Hepatocyte (in vitro differentiated cells): ENCODE measurements around the gene AHSP. TPM values are rescaled to one million over a fixed set of nuclear protein-coding genes. Genes with fewer than 3 reads are reported as not detected.
"Not testable (repeated sequence)": the region's sequence is repeated elsewhere in the genome, so short reads cannot be mapped to it uniquely, and the experiment has no call there.

ENCODE experiments used
- DNase-seq: peaks from one replicate; pipeline ENCODE4 v3.0.0-alpha.2; 2016; ENCODE audit warnings: low spot score
- H2AFZ ChIP-seq: fragments of 200-600 bp; sonication (generic); 2 replicates; pipeline ENCODE4 v1.6.0; 2016; ENCODE audit warnings: antibody characterized with exemption, mild to moderate bottlenecking
- H3K27ac ChIP-seq: fragments of 200-600 bp; sonication (generic); 2 replicates; pipeline ENCODE4 v1.5.1; 2016; ENCODE audit warnings: mild to moderate bottlenecking
- H3K27me3 ChIP-seq: fragments of 200-600 bp; sonication (generic); 2 replicates; pipeline ENCODE4 v1.6.1; 2016
- H3K36me3 ChIP-seq: fragments of 200-600 bp; sonication (generic); replicated peaks from 2 replicates; pipeline ENCODE4 v1.5.1; 2016; ENCODE audit warnings: low read depth; ENCODE audit not compliant: insufficient read depth
- H3K4me1 ChIP-seq: fragments of 200-600 bp; sonication (generic); 2 replicates; pipeline ENCODE4 v1.5.1; 2016; ENCODE audit warnings: mild to moderate bottlenecking, moderate library complexity; ENCODE audit not compliant: insufficient read depth
- H3K4me2 ChIP-seq: fragments of 200-600 bp; sonication (generic); 2 replicates; pipeline ENCODE4 v1.6.0; 2016
- H3K4me3 ChIP-seq: fragments of 200-600 bp; sonication (generic); 2 replicates; pipeline ENCODE4 v1.5.1; 2016; ENCODE audit warnings: mild to moderate bottlenecking
- H3K79me2 ChIP-seq: fragments of 200-600 bp; sonication (generic); 2 replicates; pipeline ENCODE4 v1.6.0; 2017; ENCODE audit warnings: mild to moderate bottlenecking
- H3K9me2 ChIP-seq: fragments of 200-600 bp; sonication (generic); replicated peaks from 2 replicates; pipeline ENCODE4 v1.6.0; 2017; ENCODE audit warnings: mild to moderate bottlenecking; ENCODE audit not compliant: insufficient read depth
- H3K9me3 ChIP-seq: fragments of 200-600 bp; sonication (generic); 2 replicates; pipeline ENCODE4 v1.5.1; 2016; ENCODE audit warnings: low read depth, mild to moderate bottlenecking
- H4K20me1 ChIP-seq: fragments of 200-600 bp; sonication (generic); 2 replicates; pipeline ENCODE4 v1.6.0; 2016; ENCODE audit warnings: mild to moderate bottlenecking; ENCODE audit not compliant: insufficient read depth, poor library complexity, severe bottlenecking
- EZH2 ChIP-seq: fragments of 200-600 bp; sonication (generic); IDR thresholded peaks from 2 replicates; pipeline ENCODE4 v1.6.1; 2016; ENCODE audit warnings: antibody characterized with exemption, mild to moderate bottlenecking, borderline replicate concordance
- EZH2phosphoT487 ChIP-seq: fragments of 200-600 bp; sonication (generic); IDR thresholded peaks from one replicate; pipeline ENCODE4 v1.6.1; 2018; ENCODE audit warnings: antibody characterized with exemption, mild to moderate bottlenecking, low read depth, moderate library complexity; ENCODE audit not compliant: unreplicated experiment, severe bottlenecking
- WGBS: methylation state at CpG from one replicate; pipeline ENCODE4 v1.1.6; 2016; ENCODE audit warnings: low lambda C conversion rate; ENCODE audit errors: missing lambda C conversion rate; 5-methylcytosine and 5-hydroxymethylcytosine counted together
- polyA plus RNA-seq: library from polyadenylated mRNA; unstranded; fragments of >200 nt; fragmentation: Nextera tagmentation; extraction: Ambion mirVana; gene quantifications from 2 replicates; pipeline ENCODE4 v1.2.1, GENCODE V29; 2016
- total RNA-seq: library from RNA; depleted of rRNA; stranded (reverse); fragments of >200 nt; gene quantifications from 2 replicates; pipeline ENCODE4 v1.2.3, GENCODE V29; 2014
- TF ChIP-seq, protein P1 (sequence below): fragments of 200-600 bp; sonication (generic); IDR thresholded peaks from 2 replicates; pipeline ENCODE4 v1.5.1; 2016; ENCODE audit warnings: antibody characterized with exemption, mild to moderate bottlenecking; ENCODE audit not compliant: poor library complexity

Gene AHSP
- total and polyA plus RNA-seq, 2 experiments from 2014 or later: not detected

DNA sequence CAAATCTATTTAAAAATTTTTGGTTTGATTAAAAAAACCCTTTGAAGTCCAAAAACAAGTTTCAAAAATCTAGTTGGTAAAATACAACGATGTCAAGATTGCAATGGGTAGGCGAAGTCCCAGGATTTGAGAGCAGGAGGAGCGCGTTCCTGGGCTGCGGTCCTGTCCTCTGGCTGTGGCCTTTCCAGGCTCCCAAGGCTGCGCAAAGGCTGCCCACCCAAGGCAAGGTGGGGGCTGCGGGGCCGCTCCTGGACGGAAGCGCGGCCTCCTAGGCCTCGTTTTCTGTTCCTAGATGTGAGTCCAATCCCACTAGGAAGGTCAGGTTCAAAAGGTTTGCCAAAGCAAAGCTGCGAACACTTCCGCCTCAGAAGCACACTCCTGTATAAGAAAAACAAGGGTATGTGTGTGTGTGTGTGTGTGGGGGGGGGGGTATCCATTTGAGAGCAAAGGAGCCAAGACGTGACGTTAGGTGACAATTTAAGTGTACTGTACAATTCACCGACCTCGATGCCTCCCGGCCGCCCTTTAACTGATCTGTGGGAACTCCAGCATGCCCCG is 9.2 kb downstream of the AHSP start:
- Histone ChIP-seq H4K20me1 (no peaks in the 10 kb centered on the region), H3K9me2 (no peaks in the 10 kb centered on the region), H3K79me2 (no peaks in the 10 kb centered on the region), H3K36me3 (no peaks in the 10 kb centered on the region), H3K4me2 (peak overlapping the region; percentile 87), H3K4me1 (no peaks in the 10 kb centered on the region), H3K27me3 (peaks cover 11% of the 10 kb centered on the region), H2AFZ (peak overlapping the region; percentile 63), H3K27ac (no peak overlapping the region), H3K9me3 (no peaks in the 10 kb centered on the region), H3K4me3 (no peak overlapping the region)
- TF ChIP-seq, protein P1, sequence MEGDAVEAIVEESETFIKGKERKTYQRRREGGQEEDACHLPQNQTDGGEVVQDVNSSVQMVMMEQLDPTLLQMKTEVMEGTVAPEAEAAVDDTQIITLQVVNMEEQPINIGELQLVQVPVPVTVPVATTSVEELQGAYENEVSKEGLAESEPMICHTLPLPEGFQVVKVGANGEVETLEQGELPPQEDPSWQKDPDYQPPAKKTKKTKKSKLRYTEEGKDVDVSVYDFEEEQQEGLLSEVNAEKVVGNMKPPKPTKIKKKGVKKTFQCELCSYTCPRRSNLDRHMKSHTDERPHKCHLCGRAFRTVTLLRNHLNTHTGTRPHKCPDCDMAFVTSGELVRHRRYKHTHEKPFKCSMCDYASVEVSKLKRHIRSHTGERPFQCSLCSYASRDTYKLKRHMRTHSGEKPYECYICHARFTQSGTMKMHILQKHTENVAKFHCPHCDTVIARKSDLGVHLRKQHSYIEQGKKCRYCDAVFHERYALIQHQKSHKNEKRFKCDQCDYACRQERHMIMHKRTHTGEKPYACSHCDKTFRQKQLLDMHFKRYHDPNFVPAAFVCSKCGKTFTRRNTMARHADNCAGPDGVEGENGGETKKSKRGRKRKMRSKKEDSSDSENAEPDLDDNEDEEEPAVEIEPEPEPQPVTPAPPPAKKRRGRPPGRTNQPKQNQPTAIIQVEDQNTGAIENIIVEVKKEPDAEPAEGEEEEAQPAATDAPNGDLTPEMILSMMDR: no peak
- no peak for TF ChIP-seq EZH2phosphoT487
- TF ChIP-seq EZH2: no peak
- WGBS: 85% methylated on average over 21 of the region's 21 CpGs
- DNase-seq: no peak

DNA sequence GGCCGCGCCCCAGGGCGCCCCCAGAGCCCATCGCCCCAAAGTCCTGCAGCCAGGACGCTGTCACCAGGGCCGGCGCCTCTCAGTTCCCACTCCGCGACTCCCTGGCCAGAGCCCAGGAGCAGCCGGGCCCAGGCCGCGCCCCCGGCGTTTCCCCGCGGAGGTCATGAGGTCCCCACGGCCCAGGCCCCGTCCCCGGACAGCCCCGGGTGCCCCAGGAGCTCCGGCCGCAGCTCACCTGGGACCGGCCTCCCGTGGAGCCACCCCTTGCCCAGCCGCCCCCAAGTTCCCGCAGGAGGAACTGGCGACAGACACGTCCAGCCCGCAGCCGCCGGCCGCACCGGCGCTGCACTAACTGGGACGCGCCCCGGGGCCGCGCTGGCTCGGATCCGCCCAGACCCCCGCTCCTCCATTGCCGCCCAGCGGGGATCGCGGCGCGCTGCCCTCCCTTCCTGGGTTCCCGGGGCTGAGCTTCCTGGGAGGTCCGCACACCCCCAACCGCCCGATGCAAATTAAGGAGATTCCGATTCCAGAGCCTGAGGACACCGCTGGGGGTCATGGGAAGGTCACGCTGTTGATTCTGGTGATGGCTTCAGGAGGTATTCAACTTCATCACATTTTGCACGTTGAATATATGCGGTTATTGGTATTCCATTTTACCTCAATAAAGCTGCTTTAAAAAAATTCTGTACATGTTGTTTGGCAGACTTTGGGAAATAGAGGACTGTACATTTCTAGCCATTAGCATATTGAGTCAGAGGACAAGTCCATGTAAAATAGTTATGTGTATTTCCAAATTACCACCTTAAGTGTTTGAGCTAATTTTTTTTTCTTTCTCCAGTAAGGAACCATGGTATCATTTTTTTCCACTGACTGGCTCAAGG is 9.9 kb downstream of the AHSP start:
- 27% methylated on average over 26 of the region's 57 CpGs for WGBS
- Histone ChIP-seq H3K36me3 (no peaks in the 10 kb centered on the region), H3K27me3 (peaks cover 11% of the 10 kb centered on the region), H2AFZ (peak overlapping the region; percentile 63), H3K9me2 (no peaks in the 10 kb centered on the region), H3K79me2 (no peaks in the 10 kb centered on the region), H3K27ac (no peak overlapping the region), H3K4me1 (no peaks in the 10 kb centered on the region), H3K4me3 (peak overlapping the region; percentile 20), H3K4me2 (peak overlapping the region; percentile 87), H3K9me3 (no peaks in the 10 kb centered on the region), H4K20me1 (no peaks in the 10 kb centered on the region)
- DNase-seq: peak; percentile 18
- TF ChIP-seq EZH2 (no peak), EZH2phosphoT487 (no peak)
- TF ChIP-seq, protein P1: no peak

DNA sequence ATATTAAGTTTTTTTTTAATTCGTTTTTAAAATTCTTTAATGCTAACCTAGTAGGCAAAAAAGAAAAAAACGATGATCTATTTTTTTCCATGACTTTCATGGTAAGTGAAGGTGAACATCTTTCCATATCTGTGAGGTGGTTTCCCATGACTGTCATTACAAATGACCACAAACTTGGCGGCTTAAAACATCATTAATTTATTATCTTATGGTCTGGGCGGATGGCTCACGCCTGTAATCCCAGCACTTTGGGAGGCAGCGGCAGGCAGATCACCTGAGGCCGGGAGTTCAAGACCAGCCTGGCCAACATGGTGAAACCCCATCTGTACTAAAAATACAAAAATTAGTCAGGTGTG is 10.5 kb downstream of the AHSP start:
- DNase-seq, H3K9me2 ChIP-seq, H3K4me3 ChIP-seq, H3K36me3 ChIP-seq, H3K4me2 ChIP-seq, H2AFZ ChIP-seq, H4K20me1 ChIP-seq, H3K4me1 ChIP-seq, H3K27ac ChIP-seq, H3K9me3 ChIP-seq, H3K79me2 ChIP-seq: not testable (repeated sequence)
- 84% methylated on average over 7 of the region's 7 CpGs for WGBS
- peaks cover 11% of the 10 kb centered on the region for H3K27me3 ChIP-seq

DNA sequence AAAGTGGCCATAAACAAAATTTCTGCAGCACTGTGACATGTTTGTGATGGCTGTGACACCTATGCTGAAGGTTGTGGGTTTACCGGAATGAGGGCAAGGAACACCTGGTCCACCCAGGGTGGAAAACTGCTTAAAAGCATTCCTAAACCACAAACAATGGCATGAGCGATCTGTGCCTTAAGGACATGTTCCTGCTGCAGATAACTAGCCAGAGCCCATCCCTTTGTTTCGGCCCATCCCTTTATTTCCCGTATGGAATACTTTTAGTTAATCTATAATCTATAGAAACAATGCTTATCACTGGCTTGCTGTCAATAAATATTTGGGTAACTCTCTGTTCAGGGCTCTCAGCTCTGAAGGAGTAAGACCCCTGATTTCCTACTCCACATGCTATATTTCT is 12.1 kb downstream of the AHSP start:
- H3K9me2 ChIP-seq, H3K4me2 ChIP-seq, H3K79me2 ChIP-seq, H2AFZ ChIP-seq, DNase-seq, H3K36me3 ChIP-seq, H3K27ac ChIP-seq, H3K4me3 ChIP-seq, H3K9me3 ChIP-seq, H4K20me1 ChIP-seq, H3K4me1 ChIP-seq: not testable (repeated sequence)
- H3K27me3 ChIP-seq: peaks cover 11% of the 10 kb centered on the region
- 83% methylated on average over 4 of the region's 4 CpGs for WGBS
